Left ventricle myocardium inferior (tissue), 1 donor: Measurements from ENCODE around the gene CCDC60. TPM values are rescaled to one million over a fixed set of nuclear protein-coding genes. Genes with fewer than 3 reads are reported as not detected.

Experiments
- DNase-seq: peaks from one replicate; pipeline ENCODE4 v3.0.0-alpha.2; 2020
- H3K27ac ChIP-seq: fragments of 200-600 bp; replicated peaks from 2 replicates; pipeline ENCODE4 v1.8.0; 2021
- H3K27me3 ChIP-seq: fragments of 200-600 bp; 2 replicates; pipeline ENCODE4 v1.8.0; 2021; ENCODE audit warnings: low read depth
- H3K36me3 ChIP-seq: fragments of 200-600 bp; 2 replicates; pipeline ENCODE4 v1.8.0; 2021
- H3K4me1 ChIP-seq: fragments of 200-600 bp; 2 replicates; pipeline ENCODE4 v1.8.0; 2021
- H3K4me3 ChIP-seq: fragments of 200-600 bp; 2 replicates; pipeline ENCODE4 v1.8.0; 2021; ENCODE audit warnings: mild to moderate bottlenecking, moderate library complexity
- H3K9me3 ChIP-seq: fragments of 200-600 bp; replicated peaks from 2 replicates; pipeline ENCODE4 v1.8.0; 2021
- intact Hi-C: fragments of 100-400 bp; cut with micrococcal nuclease; formaldehyde crosslinking; loops from one replicate; pipeline ENCODE4 v1.11.0; 2022
- total RNA-seq: library from RNA; stranded (reverse); fragmentation: NEBNext Ultra II Directional; extraction: Animal tissue kit (Norgen Biotek cat#: 25700); gene quantifications from one replicate; pipeline ENCODE4 v1.2.1, GENCODE V29; 2021
- TF ChIP-seq, protein P1 (sequence below): fragments of 200-600 bp; IDR thresholded peaks from 2 replicates; pipeline ENCODE4 v1.8.0; 2021; ENCODE audit warnings: antibody characterized with exemption, mild to moderate bottlenecking, borderline replicate concordance
- donor health status: DM: no; HTN: yes; CAD: no; lungs with severe emphysema.

The CCDC60 gene
- total RNA-seq, 1 donor from 2014 or later, result not detected

DNA sequence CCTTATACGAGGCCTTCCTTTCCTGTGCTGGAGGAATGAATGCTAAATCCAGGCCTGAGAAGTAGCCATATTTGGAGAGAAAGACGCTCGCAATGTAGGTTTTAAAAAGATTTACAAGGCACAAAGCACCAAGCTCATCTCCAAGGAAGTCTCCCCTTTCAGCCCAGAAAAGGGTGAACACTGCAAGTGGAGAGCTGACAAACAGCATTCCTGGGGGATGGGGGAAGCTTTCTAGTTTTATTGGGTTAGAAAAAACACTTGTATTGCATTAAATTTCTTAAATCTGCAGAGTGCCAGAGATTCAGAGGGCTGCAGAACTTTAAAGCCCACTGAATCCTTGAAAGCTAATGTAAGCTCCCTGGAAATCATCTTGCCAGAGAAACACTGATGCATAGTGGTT is 34.6 kb downstream of the CCDC60 start:
- no peak overlapping the region for H3K27ac ChIP-seq

DNA sequence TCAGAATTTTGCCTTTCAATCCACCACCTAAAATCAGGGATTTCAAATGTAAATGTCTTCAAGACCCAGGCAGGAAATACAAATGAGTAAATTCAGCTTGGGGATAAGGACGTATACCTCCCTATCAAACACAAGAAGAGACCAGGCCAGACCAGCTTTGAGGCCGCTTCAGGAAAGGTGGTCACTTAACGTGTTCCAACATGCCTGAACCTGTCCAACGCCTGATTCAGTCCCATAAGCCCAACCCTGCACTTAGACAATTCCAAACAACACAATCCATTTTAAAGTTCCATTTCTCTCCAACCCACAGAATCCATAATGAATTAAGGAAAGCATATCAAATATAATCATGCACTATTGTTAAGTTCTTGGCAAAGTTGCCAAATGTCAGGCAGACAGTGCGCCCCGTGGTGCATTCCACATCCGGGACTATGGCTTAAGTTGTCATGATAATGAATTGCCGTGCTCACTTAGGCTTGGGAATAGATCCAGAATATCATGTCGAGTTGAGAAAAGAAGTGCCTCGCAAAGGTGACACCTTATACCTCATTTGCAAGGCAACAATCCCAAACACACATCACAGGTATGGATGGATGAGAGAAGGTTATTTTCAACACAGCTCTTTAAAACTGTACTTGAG is 35.5 kb downstream of the CCDC60 start:
- intact Hi-C loops, result no loop called here
- Histone ChIP-seq H3K9me3 (no peaks in the 10 kb centered on the region), H3K27ac (no peak overlapping the region), H3K4me3 (no peak overlapping the region), H3K27me3 (no peaks in the 10 kb centered on the region), H3K4me1 (peaks cover 42% of the 10 kb centered on the region), H3K36me3 (no peaks in the 10 kb centered on the region)
- DNase-seq, result no peak
- TF ChIP-seq, protein P1, sequence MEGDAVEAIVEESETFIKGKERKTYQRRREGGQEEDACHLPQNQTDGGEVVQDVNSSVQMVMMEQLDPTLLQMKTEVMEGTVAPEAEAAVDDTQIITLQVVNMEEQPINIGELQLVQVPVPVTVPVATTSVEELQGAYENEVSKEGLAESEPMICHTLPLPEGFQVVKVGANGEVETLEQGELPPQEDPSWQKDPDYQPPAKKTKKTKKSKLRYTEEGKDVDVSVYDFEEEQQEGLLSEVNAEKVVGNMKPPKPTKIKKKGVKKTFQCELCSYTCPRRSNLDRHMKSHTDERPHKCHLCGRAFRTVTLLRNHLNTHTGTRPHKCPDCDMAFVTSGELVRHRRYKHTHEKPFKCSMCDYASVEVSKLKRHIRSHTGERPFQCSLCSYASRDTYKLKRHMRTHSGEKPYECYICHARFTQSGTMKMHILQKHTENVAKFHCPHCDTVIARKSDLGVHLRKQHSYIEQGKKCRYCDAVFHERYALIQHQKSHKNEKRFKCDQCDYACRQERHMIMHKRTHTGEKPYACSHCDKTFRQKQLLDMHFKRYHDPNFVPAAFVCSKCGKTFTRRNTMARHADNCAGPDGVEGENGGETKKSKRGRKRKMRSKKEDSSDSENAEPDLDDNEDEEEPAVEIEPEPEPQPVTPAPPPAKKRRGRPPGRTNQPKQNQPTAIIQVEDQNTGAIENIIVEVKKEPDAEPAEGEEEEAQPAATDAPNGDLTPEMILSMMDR, result no peak

More for the DNA sequence above, 34.6 kb downstream of the CCDC60 start:
- intact Hi-C loops, result no loop called here
- no peaks in the 10 kb centered on the region for H3K27me3 ChIP-seq
- no peak overlapping the region for H3K4me3 ChIP-seq
- H3K4me1 ChIP-seq, result peaks cover 33% of the 10 kb centered on the region
- no peak for DNase-seq
- TF ChIP-seq, protein P1, result no peak
- no peaks in the 10 kb centered on the region for H3K36me3 ChIP-seq
- no peaks in the 10 kb centered on the region for H3K9me3 ChIP-seq

DNA sequence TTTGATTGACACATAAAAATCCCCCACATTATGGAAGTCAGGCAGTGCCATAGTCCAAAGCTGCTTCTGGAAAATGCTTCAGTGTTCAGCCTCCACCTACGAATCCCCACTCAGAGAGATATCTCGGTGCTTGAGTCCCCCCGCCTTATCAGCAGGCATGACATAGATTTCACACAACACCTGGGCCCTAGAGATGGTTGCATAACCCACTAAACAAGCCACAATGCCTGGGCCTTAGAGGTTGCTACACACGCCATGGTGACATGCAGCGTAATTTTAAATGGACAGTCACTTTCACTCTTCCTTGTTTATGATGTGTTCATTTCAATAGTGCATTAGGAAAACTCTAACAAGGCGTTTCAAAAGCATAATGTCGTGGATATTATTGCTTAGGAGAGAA is 38.0 kb downstream of the CCDC60 start:
- intact Hi-C loops, result no loop called here
- H3K27me3 ChIP-seq, result no peaks in the 10 kb centered on the region
- H3K4me1 ChIP-seq, result peaks cover 55% of the 10 kb centered on the region
- H3K27ac ChIP-seq, result peak overlapping the region; percentile 88
- no peaks in the 10 kb centered on the region for H3K9me3 ChIP-seq
- H3K36me3 ChIP-seq, result no peaks in the 10 kb centered on the region
- peak; percentile 31 for DNase-seq
- TF ChIP-seq, protein P1, result no peak
- H3K4me3 ChIP-seq, result peak overlapping the region; percentile 17

DNA sequence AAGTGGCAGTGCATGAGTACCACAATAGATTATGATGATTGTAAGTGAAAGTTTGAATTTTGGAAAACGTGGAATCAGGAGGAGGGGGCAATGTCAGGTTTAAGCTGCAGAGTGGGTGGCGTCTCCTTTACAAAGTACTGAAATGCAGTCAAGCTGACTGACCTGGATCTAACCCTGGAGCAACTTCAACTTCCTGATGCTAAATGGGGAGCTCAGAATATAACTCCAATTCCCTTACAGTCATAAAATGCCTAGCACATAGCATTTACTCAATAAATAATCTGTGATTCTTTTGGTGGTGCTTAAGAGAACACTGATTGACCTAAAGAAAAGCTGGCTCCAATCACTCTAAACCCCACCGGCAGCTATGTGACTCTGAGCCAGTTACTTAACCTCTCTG is 38.5 kb downstream of the CCDC60 start:
- Histone ChIP-seq H3K4me1 (peaks cover 55% of the 10 kb centered on the region), H3K9me3 (no peaks in the 10 kb centered on the region), H3K36me3 (no peaks in the 10 kb centered on the region), H3K27me3 (no peaks in the 10 kb centered on the region), H3K4me3 (peak overlapping the region; percentile 17), H3K27ac (peak overlapping the region; percentile 88)
- intact Hi-C loops, result no loop called here
- DNase-seq, result no peak
- TF ChIP-seq, protein P1, result no peak

DNA sequence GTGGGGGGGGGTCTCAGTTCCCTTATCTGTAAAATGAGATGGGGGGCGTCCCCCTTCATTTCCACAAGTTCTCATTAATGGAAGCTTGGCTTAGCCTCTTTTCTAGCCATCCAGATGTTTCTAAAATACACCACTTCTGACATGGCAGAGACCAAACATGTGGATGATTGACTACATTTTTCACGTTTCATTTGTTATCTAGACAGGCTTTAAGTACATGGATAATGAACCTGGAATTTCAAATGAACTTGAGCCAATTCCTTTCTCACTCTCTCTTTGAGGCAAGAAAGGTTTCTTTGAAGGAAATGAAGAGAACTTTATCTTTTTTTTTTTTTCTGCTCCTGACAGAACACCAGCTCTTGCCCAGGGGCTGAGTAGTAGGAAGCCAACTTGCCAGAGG is 39.1 kb downstream of the CCDC60 start:
- Histone ChIP-seq H3K4me3 (no peak overlapping the region), H3K27ac (peak overlapping the region; percentile 88), H3K27me3 (no peaks in the 10 kb centered on the region), H3K4me1 (peaks cover 61% of the 10 kb centered on the region), H3K9me3 (no peaks in the 10 kb centered on the region), H3K36me3 (no peaks in the 10 kb centered on the region)
- TF ChIP-seq, protein P1, result no peak
- DNase-seq, result no peak
- intact Hi-C loops, result no loop called here
